GM12878 (cell line): ENCODE data around the gene GNGT1. TPM values are rescaled to one million over a fixed set of nuclear protein-coding genes. Genes with fewer than 3 reads are reported as not detected.

Experiments used
- ATAC-seq: fragments of 200-7000 bp; cut with Tn5 transposase; 3 replicates; pipeline ENCODE4 v1.9.1; 2020; ENCODE audit warnings: mild to moderate bottlenecking, moderate library complexity
- BruUV-seq: library from RNA; stranded (reverse); fragments of 400-500 nt; replicated peaks from 2 replicates; lab custom pipeline; 2021; lab: Mats Ljungman, UMichigan
- CTCF ChIA-PET: fragments of 300-600 bp; sonication (Branson Sonifier 250); formaldehyde crosslinking; extraction: SDS; loops from one replicate; lab custom pipeline; 2021; ENCODE audit warnings: inconsistent platforms; lab: Yijun Ruan, JAX
- POLR2A ChIA-PET: fragments of 350-600 bp; formaldehyde crosslinking; extraction: SDS; loops from one replicate; lab custom pipeline; 2021; ENCODE audit warnings: inconsistent platforms; lab: Charles Lee
- RAD21 ChIA-PET: fragments of 300-600 bp; sonication (Branson Sonifier 250); formaldehyde crosslinking; loops from one replicate; lab custom pipeline; 2023; ENCODE audit warnings: antibody characterized with exemption; ENCODE audit not compliant: unreplicated experiment; lab: Charles Lee
- SMC1A ChIA-PET: fragments of 300-600 bp; sonication (Branson Sonifier 250); formaldehyde crosslinking; loops from one replicate; lab custom pipeline; 2023; ENCODE audit not compliant: unreplicated experiment, uncharacterized antibody; lab: Charles Lee
- DNase-seq: peaks from one replicate; pipeline ENCODE4 v3.0.0-alpha.2; 2011; ENCODE audit warnings: low read depth, low spot score
- FAIRE-seq: peaks from 3 replicates; lab custom pipeline; 2011; peaks lifted over from hg19 to GRCh38; lab: Jason Lieb, UNC
- H2AFZ ChIP-seq: 2 replicates; pipeline ENCODE4 v1.6.0; 2011; ENCODE audit warnings: low read depth, low read length, control low read depth; ENCODE audit not compliant: control insufficient read depth
- H3K27ac ChIP-seq: 2 replicates; pipeline ENCODE4 v1.5.1; 2011; ENCODE audit warnings: control low read depth; ENCODE audit not compliant: control insufficient read depth, insufficient read depth
- H3K27me3 ChIP-seq, 2 experiments: replicated peaks in 1 of 2; 2 replicates each; pipeline versions ENCODE4 v1.6.0 to v1.6.1; 2011; ENCODE audit warnings: low read length in 1 of 2; ENCODE audit not compliant: control insufficient read depth in 2 of 2, insufficient read depth in 2 of 2
- H3K36me3 ChIP-seq, 2 experiments: 2 replicates each; pipeline ENCODE4 v1.5.1; 2011; ENCODE audit warnings: low read length in 1 of 2; ENCODE audit not compliant: control insufficient read depth in 2 of 2, insufficient read depth in 2 of 2
- H3K4me1 ChIP-seq: 2 replicates; pipeline ENCODE4 v1.6.1; 2011; ENCODE audit warnings: mild to moderate bottlenecking, low read length, moderate library complexity, mixed read lengths; ENCODE audit not compliant: control insufficient read depth, insufficient read depth
- H3K4me2 ChIP-seq: 2 replicates; pipeline ENCODE4 v1.6.0; 2011; ENCODE audit warnings: control low read depth; ENCODE audit not compliant: control insufficient read depth, insufficient read depth
- H3K4me3 ChIP-seq: fragments of 200-600 bp; sonication (generic); 2 replicates; pipeline ENCODE4 v1.5.1; 2016
- H3K79me2 ChIP-seq: 2 replicates; pipeline ENCODE4 v1.6.0; 2011; ENCODE audit warnings: low read length; ENCODE audit not compliant: control insufficient read depth, insufficient read depth
- H3K9ac ChIP-seq: 2 replicates; pipeline ENCODE4 v1.8.0; 2011; ENCODE audit warnings: low read length, control low read depth, mixed read lengths; ENCODE audit not compliant: control insufficient read depth, insufficient read depth
- H3K9me3 ChIP-seq: replicated peaks from 3 replicates; pipeline ENCODE4 v1.5.1; 2011; ENCODE audit warnings: mild to moderate bottlenecking, low read length; ENCODE audit not compliant: control insufficient read depth, insufficient read depth
- H4K20me1 ChIP-seq: 2 replicates; pipeline ENCODE4 v1.6.0; 2011; ENCODE audit not compliant: control insufficient read depth, insufficient read depth
- BCL3 ChIP-seq: IDR thresholded peaks from 2 replicates; pipeline ENCODE4 v1.6.1; 2011; ENCODE audit warnings: borderline replicate concordance, low read depth, mild to moderate bottlenecking, moderate library complexity, low read length; ENCODE audit not compliant: insufficient read depth, poor library complexity, severe bottlenecking
- CREB1 ChIP-seq: IDR thresholded peaks from 2 replicates; pipeline ENCODE4 v1.6.1; 2012; ENCODE audit warnings: low read depth, mild to moderate bottlenecking, inconsistent platforms
- FOXM1 ChIP-seq: IDR thresholded peaks from 2 replicates; pipeline ENCODE4 v1.6.1; 2012; ENCODE audit warnings: low read depth, mild to moderate bottlenecking, inconsistent platforms, low read length, moderate library complexity
- GATAD2B ChIP-seq: fragments of 450-650 bp; conservative IDR thresholded peaks from 2 replicates; pipeline ENCODE4 v1.6.1; 2017; ENCODE audit warnings: low read depth, mild to moderate bottlenecking, moderate library complexity
- MYC ChIP-seq: IDR thresholded peaks from 2 replicates; pipeline ENCODE4 v1.6.1; 2011; ENCODE audit warnings: mild to moderate bottlenecking, low read length, moderate library complexity, inconsistent platforms; ENCODE audit not compliant: insufficient read depth, insufficient replicate concordance, insufficient read length, severe bottlenecking
- RB1 ChIP-seq: fragments of 450-650 bp; formaldehyde crosslinking; IDR thresholded peaks from 2 replicates; pipeline ENCODE4 v1.6.1; 2017; ENCODE audit warnings: mild to moderate bottlenecking, borderline replicate concordance
- SP1 ChIP-seq: IDR thresholded peaks from one replicate; pipeline ENCODE4 v1.6.1; 2011; ENCODE audit warnings: low read depth, low read length
- SREBF1 ChIP-seq: IDR thresholded peaks from 2 replicates; pipeline ENCODE4 v1.6.1; 2012; ENCODE audit warnings: mild to moderate bottlenecking, low read length
- TAF1 ChIP-seq: IDR thresholded peaks from 2 replicates; pipeline ENCODE4 v1.6.1; 2011; ENCODE audit warnings: mild to moderate bottlenecking, low read depth, low read length, borderline replicate concordance
- TCF12 ChIP-seq: IDR thresholded peaks from 2 replicates; pipeline ENCODE4 v1.6.1; 2011; ENCODE audit warnings: low read depth, mild to moderate bottlenecking, low read length
- ZBED1 ChIP-seq: IDR thresholded peaks from 2 replicates; pipeline ENCODE4 v1.6.1; 2016; ENCODE audit warnings: borderline replicate concordance
- ZNF274 ChIP-seq: IDR thresholded peaks from one replicate; pipeline ENCODE4 v1.8.0; 2011; ENCODE audit not compliant: insufficient read length, insufficient read depth
- WGBS: methylation state at CpG from one replicate; pipeline ENCODE4 v1.1.6; 2016; ENCODE audit warnings: low lambda C conversion rate; ENCODE audit not compliant: insufficient replicate concordance, insufficient coverage; ENCODE audit errors: missing lambda C conversion rate; 5-methylcytosine and 5-hydroxymethylcytosine counted together
- in situ Hi-C: fragments of 300-500 bp; cut with MboI; formaldehyde crosslinking; loops from 9 replicates; pipeline ENCODE4 v1.14.3; 2018; ENCODE audit warnings: mixed read lengths
- intact Hi-C: fragments of 100-400 bp; cut with micrococcal nuclease; formaldehyde crosslinking; loops from one replicate; pipeline ENCODE4 v1.14.2; 2022; ENCODE audit not compliant: unreplicated experiment
- polyA plus RNA-seq, 11 experiments: library from polyadenylated mRNA; depleted of rRNA in 4 of 11; unstranded in 6 of 11; stranded (reverse) in 5 of 11; fragments of >200 nt; fragmentation: Nextera tagmentation in 4 of 11; fragmentation: Illumina TruSeq in 1 of 11; extraction: Ambion mirVana in 4 of 11; extraction: Trizol in 1 of 11; gene quantifications; 1 replicate in 1 of 11; 2 replicates in 10 of 11; pipeline versions ENCODE4 v1.2.1 to v1.2.3, GENCODE V29; 2011 to 2016; ENCODE audit warnings: inconsistent platforms in 2 of 11, missing spikeins in 2 of 11, low read depth in 1 of 11
- total RNA-seq, 4 experiments: library from RNA; depleted of rRNA in 3 of 4; stranded (reverse); fragments of >200 nt in 3 of 4; fragmentation: Illumina TruSeq in 1 of 4; extraction: Trizol in 1 of 4; gene quantifications; 2 replicates each; pipeline versions ENCODE4 v1.2.1 to v1.2.3, GENCODE V29; 2013 to 2021

The GNGT1 gene
- total and polyA plus RNA-seq, 10 of the 15 experiments (the other 5 are each of a cell fraction or from before 2014, with no cell fraction given), result not detected

- RAD21 ChIA-PET, result no interaction called here
Measured at GRCh38 chr7:93873998-93874574, 32.3 kb upstream of the GNGT1 start.

More at GRCh38 chr7:93873998-93874574, 32.3 kb upstream of the GNGT1 start:
- no peak overlapping the region for H3K4me3 ChIP-seq
- no peak for TF ChIP-seq ZNF274
- no peak for TF ChIP-seq FOXM1
- no peak for TF ChIP-seq MYC
- no peak for TF ChIP-seq SREBF1
- TF ChIP-seq GATAD2B, result no peak
- TF ChIP-seq TAF1, result no peak
- TF ChIP-seq TCF12, result no peak
- TF ChIP-seq RB1, result no peak
- no peak for TF ChIP-seq BCL3
- no peak for TF ChIP-seq CREB1
- no peak for TF ChIP-seq SP1
- no peak for TF ChIP-seq ZBED1
- no peaks in the 10 kb centered on the region for H3K4me1 ChIP-seq
- intact Hi-C loops (no loop called here), in situ Hi-C loops (no loop called here)
- CTCF ChIA-PET, result no interaction called here
- WGBS, result 42% methylated on average over 1 of the region's 1 CpG
- SMC1A ChIA-PET, result no interaction called here
- H4K20me1 ChIP-seq, result no peaks in the 10 kb centered on the region
- H3K36me3 ChIP-seq, result no peaks in the 10 kb centered on the region
- H3K27ac ChIP-seq, result no peak overlapping the region
- no peaks in the 10 kb centered on the region for H3K79me2 ChIP-seq
- ATAC-seq (no peak), FAIRE-seq (no peak), DNase-seq (no peak)
- H2AFZ ChIP-seq, result no peak overlapping the region
- H3K9me3 ChIP-seq, result no peaks in the 10 kb centered on the region
- no peaks in the 10 kb centered on the region; a peak in 1 of 4 replicates for H3K27me3 ChIP-seq
- no peak overlapping the region for H3K9ac ChIP-seq
- BruUV-seq, result no TSS peak
- no peak overlapping the region for H3K4me2 ChIP-seq
- POLR2A ChIA-PET, result no interaction called here
